ENCODE data around the gene SC5D.

- TF ChIP-seq CTCF (IDR thresholded peaks at IDR 0.05) (no peak), POLR2A (IDR thresholded peaks at IDR 0.05) (no peak), EP300 (IDR thresholded peaks at IDR 0.05) (no peak)
Observed at GRCh38 chr11:121297872-121298271, 5.3 kb downstream of the SC5D start.

All from ovary (tissue), 3 donors.